ENCODE data around the gene CACNA2D3.

GRCh38 chr3:54133196-54133595 lies 10.8 kb downstream of the CACNA2D3 start:
- no peak for TF ChIP-seq CTCF (IDR thresholded peaks at IDR 0.05)
- TF ChIP-seq POLR2A (IDR thresholded peaks at IDR 0.05), result no peak

Data from uterus (tissue), 2 donors.